HG03097 (cell line): ENCODE data around the gene ATG4B.
A peak's percentile ranks its signal among the peaks of the same experiment; 100 is the strongest.

Experiments used
- ATAC-seq: cut with Tn5 transposase; IDR thresholded peaks from one replicate; pipeline ENCODE4 v1.9.1; 2021; ENCODE audit not compliant: unreplicated experiment, low FRiP score

ATG4B gene

DNA sequence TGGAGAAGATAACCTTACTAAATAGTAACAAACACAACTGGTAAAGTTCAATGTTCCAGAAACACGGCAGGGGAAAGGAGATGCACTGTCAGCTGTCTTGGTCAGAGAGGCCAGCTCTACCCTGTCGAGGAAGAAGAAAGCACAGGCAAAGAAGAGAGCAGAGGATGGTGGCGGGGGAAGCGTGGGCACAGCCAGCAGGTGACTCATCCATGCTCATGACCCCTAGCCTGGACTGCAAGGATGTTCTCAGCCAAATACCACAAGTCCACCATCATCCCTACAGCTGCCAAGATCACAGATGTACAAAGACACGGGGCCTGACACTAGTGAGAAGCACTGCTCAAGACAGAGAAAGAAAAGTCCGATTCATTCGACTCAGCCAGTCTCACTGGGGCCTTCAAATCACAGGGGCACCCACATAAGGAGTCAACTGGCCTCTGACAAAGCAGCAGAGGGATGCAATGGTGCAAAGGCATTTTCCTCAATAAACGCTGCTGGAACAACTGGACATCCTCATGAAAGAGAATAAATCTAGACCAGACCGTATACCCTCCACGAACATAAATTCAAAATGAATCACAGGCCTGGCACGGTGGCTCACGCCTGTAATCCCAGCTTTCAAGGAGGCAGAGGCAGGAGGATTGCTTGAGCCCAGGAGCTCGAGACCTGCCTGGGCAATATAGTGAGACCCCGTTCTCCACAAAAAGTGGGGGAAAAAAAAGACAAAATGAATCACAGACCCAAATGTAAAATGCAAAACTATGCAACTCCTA lies 43.5 kb downstream of the ATG4B start:
- ATAC-seq, result no peak

DNA sequence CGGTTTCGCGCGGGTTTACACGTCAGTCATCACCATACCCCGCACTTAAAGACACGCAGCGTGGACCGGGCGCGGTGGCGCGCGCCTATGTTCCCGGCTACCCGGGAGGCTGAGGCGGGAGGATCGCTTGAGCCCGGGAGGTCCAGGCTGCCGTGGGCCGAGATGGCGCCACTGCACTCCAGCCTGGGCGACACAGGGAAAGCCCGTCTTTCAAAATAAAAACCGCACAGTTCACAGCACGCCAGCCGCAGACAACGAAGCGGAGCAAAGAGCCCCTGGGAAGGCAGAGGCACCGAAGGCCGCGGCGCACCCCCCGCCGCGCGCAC lies 48.8 kb downstream of the ATG4B start:
- peak; percentile 6 for ATAC-seq

DNA sequence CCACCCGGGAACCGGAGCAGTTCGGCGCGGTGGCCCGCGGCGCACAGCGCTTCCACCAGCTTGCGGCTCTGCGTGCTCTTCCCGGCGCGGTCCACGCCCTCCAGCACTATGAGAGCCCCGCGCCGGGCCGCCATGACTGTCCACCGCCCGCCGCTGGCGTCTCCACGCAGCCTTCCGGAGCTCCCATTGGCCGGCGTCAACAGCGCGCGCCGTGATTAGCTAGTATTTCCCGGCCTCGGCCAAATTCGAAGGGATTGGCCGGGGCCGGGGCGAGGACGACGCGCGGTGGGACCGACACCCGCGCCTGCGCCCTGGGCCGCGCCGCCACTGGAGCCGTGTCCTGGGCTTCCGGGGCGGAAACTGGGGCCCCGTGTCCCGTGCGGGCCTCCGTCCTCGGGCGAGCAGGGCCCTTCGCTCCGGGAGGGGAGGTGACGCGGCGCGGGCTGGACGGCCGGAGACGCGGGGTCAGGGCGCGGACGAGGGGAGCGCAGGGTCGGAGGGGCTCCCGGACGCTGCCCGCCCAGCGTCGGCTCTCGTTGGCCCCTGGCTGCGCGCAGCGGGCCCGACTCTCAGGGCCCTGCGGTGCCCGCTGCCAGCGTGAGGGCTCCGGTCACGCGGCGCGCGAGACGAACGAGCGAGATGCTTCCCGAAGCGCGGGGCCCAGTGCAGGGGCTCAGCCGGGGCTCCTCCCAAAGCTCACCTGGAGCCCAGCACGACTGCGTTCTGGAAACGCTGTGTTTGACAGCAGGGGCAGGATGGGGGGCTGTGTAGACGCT lies 49.3 kb downstream of the ATG4B start, which contains the start of gene DTYMK:
Gene DTYMK (minus strand): TSS at position 166 of the 776 bp plus-strand sequence. CDS start 32 bp downstream, at position 134.
- ATAC-seq, result peak; percentile 96

DNA sequence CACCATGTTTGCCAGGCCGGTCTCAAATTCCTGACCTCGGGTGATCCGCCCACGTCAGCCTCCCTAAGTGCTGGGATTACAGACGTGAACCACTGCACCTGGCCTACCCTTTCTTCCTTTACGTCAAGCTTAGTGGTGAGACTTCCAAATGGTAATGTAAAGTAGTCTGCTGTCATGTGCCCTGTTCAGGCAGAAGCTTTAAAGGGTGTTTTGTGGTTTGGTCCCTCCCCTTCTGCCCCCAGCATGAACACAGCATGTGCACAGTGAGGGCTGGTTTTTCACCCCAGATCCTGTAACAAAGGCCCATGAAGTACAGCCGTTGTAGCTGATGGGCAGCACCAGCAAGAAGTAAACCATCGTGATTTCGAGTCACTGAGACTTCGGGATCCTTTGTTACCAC lies 51.8 kb downstream of the ATG4B start:
- ATAC-seq, result no peak

DNA sequence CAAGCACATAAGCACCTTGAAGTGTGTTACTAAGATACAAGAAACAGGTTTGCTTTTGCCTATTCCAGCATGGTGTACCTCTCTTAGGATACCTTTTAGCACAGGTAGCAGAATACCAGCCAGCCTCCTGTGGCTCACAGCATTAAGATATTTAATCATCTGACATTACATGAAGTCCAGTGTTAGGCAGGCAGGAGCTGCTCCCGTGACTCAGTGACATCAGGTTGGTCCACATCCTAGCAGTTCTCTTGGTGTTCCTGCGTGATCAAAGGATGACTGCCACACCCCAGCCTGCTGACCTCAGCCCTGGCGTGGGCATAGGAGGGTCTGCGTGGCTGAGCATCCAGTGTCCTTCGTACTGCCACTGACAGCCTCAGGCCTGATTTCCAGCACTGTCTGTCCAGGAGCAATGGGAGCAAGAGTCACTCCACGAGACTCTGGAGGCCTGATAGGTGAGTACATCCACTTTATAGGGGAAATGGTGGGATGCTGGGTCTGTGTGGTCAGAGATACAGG lies 52.8 kb downstream of the ATG4B start:
- ATAC-seq, result no peak

DNA sequence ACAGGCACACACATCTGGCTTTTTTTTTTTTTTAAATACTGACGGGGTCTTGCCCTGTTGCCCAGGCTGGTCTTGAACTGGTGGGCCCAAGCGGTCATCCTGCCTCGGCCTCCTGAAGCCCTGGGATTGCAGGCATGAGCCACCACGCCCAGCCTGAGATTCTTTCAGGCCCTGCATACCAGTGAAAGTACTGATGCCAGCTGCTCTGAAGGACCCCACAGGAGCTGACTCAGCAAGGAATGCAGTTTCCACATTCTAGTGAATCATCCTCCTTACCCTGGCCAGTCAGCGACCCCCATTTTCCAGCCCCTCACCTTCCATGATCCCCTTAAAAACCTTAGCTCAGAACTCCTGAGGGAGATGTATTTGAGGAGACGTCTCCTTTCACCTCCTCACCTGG lies 55.0 kb downstream of the ATG4B start:
- no peak for ATAC-seq

DNA sequence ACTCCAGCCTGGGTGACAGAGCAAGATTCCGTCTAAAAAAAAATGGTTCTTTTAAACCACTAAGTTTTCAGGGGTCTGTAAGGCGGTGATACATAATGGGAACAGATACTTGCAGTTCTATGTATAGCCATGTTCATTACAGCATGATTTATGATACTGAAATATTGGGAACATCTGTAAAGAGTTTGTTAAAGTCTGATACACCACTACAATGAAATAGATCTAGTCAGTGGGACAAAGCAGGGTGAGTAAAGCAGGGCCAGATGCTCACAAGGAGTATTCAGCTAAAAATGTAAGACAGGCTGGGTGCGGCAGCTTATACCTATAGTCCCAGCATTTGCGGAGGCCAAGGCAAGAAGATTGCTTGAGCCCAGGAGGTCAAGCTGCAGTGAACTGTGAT lies 58.2 kb downstream of the ATG4B start:
- no peak for ATAC-seq

DNA sequence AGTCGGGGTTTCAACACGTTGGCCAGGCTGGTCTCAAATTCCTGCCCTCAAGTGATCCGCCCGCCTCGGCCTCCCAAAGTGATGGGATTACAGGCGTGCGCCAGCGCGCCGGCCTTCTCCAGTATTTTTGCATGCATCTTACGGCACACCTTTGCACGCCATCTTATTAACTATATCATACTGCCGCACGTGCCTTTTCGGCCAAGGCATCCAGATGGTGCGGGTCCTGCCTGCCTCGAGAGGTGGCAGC lies 63.6 kb downstream of the ATG4B start:
- no peak for ATAC-seq

DNA sequence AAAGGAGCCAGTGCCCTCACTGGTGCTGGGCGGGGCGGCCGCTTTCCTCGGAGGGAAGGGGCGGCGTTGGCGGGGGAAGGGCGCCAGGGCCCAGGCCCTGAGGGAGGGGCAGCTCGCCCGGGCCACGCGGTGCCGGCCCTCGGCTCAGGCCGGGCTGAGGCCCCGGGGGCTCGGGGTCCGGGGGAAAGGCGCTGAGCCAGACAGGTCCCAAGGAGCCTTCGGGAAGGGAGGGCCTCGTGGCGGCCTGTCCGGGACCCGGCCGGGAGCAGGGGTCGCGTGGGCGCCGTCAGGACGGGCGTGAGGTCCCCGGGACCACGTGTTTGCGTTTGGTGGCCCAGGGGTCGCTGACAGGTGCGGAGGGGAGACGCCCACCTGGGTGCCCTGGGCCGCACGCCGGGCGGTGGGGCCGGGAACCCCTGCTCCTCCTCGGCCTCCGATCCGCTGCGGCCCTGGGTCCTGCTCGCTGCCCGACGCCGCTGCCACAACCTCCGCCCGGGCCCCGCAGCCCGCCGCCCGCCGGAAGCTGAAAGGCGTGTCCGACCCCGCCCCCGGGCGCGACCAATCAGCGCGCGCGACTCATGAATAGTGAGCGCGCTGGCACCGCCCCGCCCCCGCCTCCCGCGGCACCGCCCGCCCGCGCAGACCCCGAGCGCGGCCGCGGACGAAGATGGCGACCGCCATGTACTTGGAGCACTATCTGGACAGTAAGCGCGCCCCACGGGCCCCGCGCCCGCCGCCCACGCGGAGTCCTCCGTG lies 64.1 kb downstream of the ATG4B start, which contains the start of gene ING5:
Gene ING5 (plus strand): TSS at position 641 of the 756 bp plus-strand sequence. CDS start 27 bp downstream, at position 668.
- ATAC-seq, result peak; percentile 52

DNA sequence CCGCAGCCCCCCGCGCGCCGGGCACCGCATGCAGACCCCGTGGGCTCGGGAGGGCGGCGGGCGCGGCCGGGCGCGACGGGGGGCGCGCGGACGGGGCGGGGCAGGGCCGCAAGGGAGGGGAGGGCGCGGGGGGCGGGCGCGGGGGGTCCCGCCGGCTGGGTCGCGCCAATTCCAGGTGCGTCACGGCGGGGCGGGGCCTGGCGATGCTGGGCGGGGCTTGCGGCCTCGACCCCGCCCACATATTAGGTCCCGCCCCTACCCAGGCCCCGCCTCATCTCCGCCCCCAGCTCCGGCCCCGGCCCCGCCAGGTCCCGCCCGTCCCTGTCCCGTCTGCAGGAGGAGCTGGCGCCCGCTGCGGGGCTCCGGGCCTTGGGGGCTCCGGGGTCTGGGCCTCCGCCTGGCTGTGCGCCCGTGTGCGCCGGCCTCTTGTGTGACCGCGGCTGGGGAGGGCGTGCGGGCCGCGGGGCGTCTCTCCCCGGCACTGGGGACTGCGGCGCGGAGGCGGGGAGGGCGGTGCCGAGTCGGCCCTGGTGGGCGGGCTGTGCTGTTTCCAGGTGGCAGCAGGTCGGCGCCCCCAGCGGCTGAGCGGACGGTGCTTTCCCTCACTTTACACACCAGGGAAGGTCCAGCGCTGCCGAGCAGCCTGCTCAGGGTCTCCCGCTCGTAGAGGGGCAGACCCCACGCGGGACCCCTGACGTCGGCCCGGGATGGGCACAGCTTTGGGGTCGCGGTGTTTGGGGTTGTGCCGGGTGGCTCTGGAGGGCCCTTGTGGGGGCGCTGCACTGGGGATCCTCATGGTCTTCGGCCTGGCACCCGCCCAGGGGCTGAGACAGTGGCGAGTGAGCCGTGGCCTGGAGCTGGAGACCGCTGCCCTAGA lies 64.9 kb downstream of the ATG4B start:
- peak; percentile 58 for ATAC-seq

DNA sequence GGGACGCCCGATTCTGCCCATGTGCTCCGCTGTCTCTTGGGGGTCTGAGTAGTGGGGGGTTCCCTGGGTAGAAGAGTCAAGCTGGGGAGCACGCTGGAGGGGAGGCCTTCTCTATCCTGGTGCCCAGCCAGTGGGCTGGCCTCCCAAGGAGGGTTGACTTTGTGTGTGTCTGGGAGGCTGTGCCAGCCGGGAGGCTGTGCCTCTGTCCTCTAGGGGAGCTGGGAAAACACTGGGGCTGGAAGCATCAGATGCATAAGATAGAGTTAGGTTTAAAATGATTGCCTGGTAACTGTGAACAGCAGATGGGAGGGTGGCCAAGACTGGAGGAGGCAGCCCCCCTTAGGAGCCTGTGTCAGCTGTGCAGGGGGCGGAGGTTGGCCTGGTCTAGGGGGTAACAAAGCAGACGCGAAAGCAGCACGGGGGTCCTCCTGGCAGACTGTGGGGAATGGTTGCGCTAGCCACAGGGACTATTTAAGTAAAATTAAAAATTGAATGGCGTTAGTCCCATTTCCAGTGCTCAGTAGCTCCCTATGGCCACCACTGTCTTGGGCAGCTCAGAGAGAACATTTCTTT lies 65.6 kb downstream of the ATG4B start:
- no peak for ATAC-seq

DNA sequence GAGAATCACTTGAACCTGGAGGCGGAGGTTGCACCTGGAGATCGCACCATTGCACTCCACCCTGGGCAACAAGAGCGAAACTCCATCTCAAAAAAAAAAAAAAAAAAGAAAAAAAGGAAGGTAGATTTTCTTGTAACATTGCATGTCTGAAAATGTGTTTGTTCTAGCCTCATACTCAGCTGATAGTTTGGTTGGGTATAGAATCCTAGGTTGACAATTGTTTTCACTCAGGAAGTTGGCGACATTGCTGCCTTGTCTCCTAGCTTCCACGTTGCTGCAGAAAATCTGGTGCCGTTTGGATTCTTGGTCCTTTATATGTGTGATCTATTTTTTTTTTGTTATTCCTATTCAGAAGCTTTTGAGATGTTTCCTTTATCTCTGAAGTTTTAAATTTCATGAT lies 69.0 kb downstream of the ATG4B start:
- ATAC-seq, result no peak

DNA sequence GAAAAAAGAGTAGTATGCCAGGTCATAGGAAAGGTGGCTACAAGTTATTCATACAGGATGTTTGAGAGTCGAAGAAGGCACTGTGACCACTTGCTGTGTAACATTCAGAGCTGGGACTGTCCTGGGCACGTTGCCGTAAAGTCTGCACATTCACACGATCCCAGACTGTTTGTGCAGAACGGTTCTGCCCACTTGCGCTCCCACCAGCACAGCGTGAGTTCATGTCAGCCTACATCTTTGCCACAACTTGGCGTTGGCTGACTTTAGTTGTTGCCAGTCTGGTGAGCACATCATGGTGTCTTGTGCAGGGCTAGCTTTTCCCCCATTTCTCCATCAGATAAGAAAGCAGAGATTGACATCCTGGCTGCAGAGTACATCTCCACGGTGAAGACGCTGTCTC lies 71.4 kb downstream of the ATG4B start:
- no peak for ATAC-seq

DNA sequence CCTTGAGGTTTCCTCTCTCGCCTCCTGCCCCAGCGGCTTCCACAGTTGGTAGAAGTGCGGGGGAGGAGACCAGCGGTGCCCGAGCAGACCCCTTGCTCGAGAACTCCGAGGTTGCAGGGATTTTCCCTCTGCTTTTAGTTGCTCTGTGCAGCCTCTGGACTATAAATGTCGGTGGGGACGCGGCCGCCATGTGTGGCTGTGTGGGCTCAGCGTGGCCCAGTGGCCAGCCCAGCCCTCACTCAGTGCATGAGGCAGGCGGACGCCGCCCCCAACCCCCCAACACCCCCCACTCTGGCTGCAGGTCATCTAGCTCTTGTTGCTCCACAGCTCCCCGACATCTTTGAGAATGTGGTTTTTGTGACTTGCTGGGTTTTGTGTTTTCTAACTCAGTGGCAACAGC lies 81.6 kb downstream of the ATG4B start:
- ATAC-seq, result no peak

DNA sequence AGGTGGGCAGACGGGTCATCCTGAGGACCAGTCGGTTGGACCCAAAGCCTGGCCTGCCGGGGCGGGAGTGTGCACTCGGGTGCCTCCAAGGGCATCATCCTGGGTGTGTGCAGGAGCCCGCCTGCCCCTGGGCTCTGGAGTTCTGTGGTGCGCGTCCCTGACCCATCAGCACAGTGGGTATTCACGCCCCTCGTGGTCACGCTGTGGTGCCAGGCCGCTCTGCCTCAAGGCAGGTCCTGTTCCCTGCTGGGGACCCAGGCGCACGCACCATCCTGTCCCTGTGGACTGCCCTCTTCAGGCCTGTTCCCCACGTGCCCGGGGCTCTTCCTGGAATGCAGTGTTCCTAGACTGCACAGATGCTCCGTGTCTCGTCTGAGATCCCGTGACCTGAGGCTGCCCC lies 82.6 kb downstream of the ATG4B start:
- ATAC-seq, result no peak

DNA sequence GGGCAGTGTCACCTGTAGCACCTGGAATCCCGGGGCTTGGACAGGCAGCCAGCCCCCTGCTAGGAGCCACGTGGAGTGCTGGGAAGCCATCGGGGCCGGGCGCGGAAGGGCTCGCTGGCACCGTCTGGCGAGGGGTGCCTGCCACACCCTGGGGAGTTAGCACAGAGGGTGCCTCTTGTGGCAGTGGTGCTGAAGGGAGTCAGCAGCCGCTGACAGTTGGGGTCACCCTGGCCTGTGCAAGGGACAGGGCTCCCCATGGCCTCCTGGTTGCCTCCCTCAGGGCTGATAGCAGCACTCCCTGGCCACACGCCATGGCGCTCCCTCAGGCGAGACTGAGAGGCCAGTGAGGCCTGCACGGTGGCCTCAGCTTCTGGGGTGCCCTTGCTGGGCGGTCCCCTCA lies 83.1 kb downstream of the ATG4B start:
- ATAC-seq, result no peak

DNA sequence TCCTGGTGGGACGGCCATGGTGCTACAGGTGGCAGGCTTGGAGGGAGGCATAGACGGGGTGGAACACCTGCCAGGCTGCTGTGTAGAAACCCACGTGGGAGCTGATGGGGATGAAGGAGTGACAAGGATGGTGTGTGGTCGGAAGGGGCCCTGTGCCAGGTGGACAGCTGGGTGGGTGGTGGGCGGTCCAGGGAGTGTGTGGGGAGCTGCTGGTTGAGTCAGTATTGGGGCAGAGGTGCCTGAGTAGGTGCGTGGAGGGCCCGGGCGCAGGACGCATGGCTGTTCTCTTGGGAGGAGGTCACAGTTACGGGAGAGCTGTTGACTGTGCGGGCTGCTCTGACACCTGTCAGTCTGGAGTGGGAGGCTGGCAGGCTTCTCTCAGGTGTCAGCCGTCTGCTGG lies 84.4 kb downstream of the ATG4B start:
- ATAC-seq, result no peak

DNA sequence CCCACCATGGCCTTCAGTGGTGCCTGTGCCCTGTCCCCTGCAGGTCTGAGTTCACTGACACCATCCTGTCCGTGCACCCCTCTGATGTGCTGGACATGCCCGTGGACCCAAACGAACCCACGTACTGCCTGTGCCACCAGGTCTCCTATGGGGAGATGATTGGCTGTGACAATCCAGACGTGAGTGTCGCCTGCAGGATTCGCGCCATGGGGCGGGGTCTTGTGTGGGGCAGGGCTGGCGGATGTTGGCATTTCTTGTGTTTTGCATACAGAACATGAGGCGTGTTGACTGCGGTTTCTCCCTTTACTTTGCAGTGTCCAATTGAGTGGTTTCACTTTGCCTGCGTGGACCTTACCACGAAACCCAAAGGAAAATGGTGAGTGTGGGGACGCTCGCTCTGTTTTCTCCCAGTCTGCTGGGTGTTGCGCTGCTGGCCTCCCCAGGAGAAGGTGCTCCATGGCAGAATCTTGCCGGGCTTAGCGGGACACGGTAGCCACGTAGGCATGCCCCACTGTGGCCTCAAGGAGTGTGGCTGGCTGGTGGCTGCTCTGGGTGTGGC lies 85.5 kb downstream of the ATG4B start:
- no peak for ATAC-seq
